Measurements from ENCODE around the gene PFKFB4. TPM values are rescaled to one million over a fixed set of nuclear protein-coding genes. Genes with fewer than 3 reads are reported as not detected.

The PFKFB4 gene
- total and polyA plus RNA-seq, 2 experiments from 2014 or later, result 8.6 to 22.9 TPM

DNA sequence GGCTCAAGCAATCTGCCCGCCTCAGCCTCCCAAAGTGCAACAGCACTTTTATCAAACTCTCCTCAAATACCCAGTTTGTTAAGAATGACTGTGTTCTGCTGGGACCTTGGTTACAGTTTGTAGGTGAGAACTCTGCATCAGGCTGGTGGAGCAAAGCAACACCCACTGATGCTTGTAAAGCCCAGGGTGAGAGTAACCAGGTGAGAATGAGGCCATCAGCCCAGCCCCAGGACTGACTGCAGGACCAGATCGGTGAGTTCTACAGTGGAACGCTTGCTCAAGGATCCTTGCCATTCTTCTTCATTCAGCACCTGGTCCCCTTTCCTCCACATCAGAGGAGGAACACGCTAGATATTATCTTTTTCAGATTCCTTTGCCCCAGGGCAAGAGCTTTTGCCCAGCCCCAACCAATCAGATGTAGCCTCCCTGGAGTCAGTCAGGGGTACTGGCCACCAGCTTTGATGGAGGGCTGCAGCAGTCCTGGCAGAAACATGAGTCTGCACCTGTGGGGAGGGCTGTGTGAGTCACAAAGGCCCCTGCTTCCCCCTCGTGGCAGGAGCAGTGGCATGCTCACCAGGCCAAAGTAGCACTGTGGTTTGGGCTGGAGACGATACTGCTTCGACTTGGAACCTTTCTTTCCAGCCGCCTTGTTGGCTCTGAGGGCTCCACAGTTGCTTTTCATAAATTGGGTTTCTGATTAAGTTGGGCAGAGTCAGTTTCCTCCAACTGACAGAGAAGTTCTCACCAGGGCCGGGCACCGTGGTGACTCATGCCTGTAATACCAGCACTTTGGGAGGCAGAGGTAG, 49.1 kb downstream of the PFKFB4 start:
- Histone ChIP-seq H3F3A (replicated peaks; ENCODE audit: low read depth) (no peaks in the 10 kb centered on the region), H2AFZ (peak overlapping the region; percentile 64; the same call in 1 of the 2 replicates), H3K4me1 (ENCODE audit: insufficient read depth) (peaks cover 37% of the 10 kb centered on the region), H3K27me3 (ENCODE audit: insufficient read depth) (no peaks in the 10 kb centered on the region), H4K20me1 (replicated peaks; ENCODE audit: insufficient read depth) (no peaks in the 10 kb centered on the region), H3K4me3 (no peak overlapping the region), H3K4me2 (no peak overlapping the region; the same call in 1 of the 2 replicates), H3K27ac (ENCODE audit: low read depth) (0 out of 2 replicates have a peak overlapping the region, but pooled peaks have one; percentile 59), H3K79me2 (replicated peaks; ENCODE audit: insufficient read depth) (peaks cover under 1% of the 10 kb centered on the region; the same call in 1 of the 2 replicates), H3K36me3 (ENCODE audit: insufficient read depth) (no peaks in the 10 kb centered on the region), H3K9me2 (ENCODE audit: insufficient read depth) (no peaks in the 10 kb centered on the region)
- Mint-ChIP-seq H3K9me3 (no peaks in the 10 kb centered on the region), H3K4me1 (peaks cover 38% of the 10 kb centered on the region), H3K27ac (peak overlapping the region; percentile 93), H3K4me3 (no peak overlapping the region), H3K27me3 (ENCODE audit: insufficient read depth, low read depth, poor library complexity) (peaks cover 16% of the 10 kb centered on the region), H3K36me3 (ENCODE audit: low read depth) (no peaks in the 10 kb centered on the region; the same call in 2 of the 3 replicates)
- ATAC-seq (peak; percentile 77), DNase-seq (ENCODE audit: low spot score) (peak; percentile 92)
- TF ChIP-seq, protein P1, sequence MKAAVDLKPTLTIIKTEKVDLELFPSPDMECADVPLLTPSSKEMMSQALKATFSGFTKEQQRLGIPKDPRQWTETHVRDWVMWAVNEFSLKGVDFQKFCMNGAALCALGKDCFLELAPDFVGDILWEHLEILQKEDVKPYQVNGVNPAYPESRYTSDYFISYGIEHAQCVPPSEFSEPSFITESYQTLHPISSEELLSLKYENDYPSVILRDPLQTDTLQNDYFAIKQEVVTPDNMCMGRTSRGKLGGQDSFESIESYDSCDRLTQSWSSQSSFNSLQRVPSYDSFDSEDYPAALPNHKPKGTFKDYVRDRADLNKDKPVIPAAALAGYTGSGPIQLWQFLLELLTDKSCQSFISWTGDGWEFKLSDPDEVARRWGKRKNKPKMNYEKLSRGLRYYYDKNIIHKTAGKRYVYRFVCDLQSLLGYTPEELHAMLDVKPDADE (IDR thresholded peaks at IDR 0.05), result no peak
- TF ChIP-seq STAT1 (IDR thresholded peaks at IDR 0.05; ENCODE audit: unreplicated experiment) (no peak), CREB1 (CRISPR knock-in tag; IDR thresholded peaks at IDR 0.05; ENCODE audit: low read depth) (peak; percentile 46; the same call in 1 of the 2 replicates), ZNF114 (CRISPR knock-in tag; IDR thresholded peaks at IDR 0.05) (no peak), ZNF331 (CRISPR knock-in tag; IDR thresholded peaks at IDR 0.05; ENCODE audit: low read depth) (no peak), POLR2AphosphoS5 (IDR thresholded peaks at IDR 0.05; ENCODE audit: low read depth) (no peak; the same call in 1 of the 2 replicates), JUNB (IDR thresholded peaks at IDR 0.05; ENCODE audit: unreplicated experiment) (no peak)
- TF ChIP-seq, protein P2, sequence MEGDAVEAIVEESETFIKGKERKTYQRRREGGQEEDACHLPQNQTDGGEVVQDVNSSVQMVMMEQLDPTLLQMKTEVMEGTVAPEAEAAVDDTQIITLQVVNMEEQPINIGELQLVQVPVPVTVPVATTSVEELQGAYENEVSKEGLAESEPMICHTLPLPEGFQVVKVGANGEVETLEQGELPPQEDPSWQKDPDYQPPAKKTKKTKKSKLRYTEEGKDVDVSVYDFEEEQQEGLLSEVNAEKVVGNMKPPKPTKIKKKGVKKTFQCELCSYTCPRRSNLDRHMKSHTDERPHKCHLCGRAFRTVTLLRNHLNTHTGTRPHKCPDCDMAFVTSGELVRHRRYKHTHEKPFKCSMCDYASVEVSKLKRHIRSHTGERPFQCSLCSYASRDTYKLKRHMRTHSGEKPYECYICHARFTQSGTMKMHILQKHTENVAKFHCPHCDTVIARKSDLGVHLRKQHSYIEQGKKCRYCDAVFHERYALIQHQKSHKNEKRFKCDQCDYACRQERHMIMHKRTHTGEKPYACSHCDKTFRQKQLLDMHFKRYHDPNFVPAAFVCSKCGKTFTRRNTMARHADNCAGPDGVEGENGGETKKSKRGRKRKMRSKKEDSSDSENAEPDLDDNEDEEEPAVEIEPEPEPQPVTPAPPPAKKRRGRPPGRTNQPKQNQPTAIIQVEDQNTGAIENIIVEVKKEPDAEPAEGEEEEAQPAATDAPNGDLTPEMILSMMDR (conservative IDR thresholded peaks at IDR 0.05; ENCODE audit: low read depth in 2 of 2), result peak; percentile 67 to 94
- TF ChIP-seq, protein P3, sequence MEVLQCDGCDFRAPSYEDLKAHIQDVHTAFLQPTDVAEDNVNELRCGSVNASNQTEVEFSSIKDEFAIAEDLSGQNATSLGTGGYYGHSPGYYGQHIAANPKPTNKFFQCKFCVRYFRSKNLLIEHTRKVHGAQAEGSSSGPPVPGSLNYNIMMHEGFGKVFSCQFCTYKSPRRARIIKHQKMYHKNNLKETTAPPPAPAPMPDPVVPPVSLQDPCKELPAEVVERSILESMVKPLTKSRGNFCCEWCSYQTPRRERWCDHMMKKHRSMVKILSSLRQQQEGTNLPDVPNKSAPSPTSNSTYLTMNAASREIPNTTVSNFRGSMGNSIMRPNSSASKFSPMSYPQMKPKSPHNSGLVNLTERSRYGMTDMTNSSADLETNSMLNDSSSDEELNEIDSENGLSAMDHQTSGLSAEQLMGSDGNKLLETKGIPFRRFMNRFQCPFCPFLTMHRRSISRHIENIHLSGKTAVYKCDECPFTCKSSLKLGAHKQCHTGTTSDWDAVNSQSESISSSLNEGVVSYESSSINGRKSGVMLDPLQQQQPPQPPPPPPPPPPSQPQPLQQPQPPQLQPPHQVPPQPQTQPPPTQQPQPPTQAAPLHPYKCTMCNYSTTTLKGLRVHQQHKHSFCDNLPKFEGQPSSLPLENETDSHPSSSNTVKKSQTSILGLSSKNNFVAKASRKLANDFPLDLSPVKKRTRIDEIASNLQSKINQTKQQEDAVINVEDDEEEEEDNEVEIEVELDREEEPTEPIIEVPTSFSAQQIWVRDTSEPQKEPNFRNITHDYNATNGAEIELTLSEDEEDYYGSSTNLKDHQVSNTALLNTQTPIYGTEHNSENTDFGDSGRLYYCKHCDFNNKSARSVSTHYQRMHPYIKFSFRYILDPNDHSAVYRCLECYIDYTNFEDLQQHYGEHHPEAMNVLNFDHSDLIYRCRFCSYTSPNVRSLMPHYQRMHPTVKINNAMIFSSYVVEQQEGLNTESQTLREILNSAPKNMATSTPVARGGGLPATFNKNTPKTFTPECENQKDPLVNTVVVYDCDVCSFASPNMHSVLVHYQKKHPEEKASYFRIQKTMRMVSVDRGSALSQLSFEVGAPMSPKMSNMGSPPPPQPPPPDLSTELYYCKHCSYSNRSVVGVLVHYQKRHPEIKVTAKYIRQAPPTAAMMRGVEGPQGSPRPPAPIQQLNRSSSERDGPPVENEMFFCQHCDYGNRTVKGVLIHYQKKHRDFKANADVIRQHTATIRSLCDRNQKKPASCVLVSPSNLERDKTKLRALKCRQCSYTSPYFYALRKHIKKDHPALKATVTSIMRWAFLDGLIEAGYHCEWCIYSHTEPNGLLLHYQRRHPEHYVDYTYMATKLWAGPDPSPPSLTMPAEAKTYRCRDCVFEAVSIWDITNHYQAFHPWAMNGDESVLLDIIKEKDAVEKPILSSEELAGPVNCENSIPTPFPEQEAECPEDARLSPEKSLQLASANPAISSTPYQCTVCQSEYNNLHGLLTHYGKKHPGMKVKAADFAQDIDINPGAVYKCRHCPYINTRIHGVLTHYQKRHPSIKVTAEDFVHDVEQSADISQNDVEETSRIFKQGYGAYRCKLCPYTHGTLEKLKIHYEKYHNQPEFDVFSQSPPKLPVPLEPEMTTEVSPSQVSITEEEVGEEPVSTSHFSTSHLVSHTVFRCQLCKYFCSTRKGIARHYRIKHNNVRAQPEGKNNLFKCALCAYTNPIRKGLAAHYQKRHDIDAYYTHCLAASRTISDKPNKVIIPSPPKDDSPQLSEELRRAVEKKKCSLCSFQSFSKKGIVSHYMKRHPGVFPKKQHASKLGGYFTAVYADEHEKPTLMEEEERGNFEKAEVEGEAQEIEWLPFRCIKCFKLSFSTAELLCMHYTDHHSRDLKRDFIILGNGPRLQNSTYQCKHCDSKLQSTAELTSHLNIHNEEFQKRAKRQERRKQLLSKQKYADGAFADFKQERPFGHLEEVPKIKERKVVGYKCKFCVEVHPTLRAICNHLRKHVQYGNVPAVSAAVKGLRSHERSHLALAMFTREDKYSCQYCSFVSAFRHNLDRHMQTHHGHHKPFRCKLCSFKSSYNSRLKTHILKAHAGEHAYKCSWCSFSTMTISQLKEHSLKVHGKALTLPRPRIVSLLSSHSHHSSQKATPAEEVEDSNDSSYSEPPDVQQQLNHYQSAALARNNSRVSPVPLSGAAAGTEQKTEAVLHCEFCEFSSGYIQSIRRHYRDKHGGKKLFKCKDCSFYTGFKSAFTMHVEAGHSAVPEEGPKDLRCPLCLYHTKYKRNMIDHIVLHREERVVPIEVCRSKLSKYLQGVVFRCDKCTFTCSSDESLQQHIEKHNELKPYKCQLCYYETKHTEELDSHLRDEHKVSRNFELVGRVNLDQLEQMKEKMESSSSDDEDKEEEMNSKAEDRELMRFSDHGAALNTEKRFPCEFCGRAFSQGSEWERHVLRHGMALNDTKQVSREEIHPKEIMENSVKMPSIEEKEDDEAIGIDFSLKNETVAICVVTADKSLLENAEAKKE (CRISPR knock-in tag; IDR thresholded peaks at IDR 0.05), result no peak
